SH-SY5Y (cell line): ENCODE results near the gene DMBX1.

ENCODE experiments used
- GATA2 ChIP-seq: IDR thresholded peaks from 2 replicates; pipeline ENCODE4 v1.6.1; 2011; ENCODE audit warnings: mild to moderate bottlenecking, low read depth, low read length
- GATA3 ChIP-seq: IDR thresholded peaks from 2 replicates; pipeline ENCODE4 v1.6.1; 2011; ENCODE audit warnings: low read depth, mild to moderate bottlenecking, low read length, moderate library complexity

DNA sequence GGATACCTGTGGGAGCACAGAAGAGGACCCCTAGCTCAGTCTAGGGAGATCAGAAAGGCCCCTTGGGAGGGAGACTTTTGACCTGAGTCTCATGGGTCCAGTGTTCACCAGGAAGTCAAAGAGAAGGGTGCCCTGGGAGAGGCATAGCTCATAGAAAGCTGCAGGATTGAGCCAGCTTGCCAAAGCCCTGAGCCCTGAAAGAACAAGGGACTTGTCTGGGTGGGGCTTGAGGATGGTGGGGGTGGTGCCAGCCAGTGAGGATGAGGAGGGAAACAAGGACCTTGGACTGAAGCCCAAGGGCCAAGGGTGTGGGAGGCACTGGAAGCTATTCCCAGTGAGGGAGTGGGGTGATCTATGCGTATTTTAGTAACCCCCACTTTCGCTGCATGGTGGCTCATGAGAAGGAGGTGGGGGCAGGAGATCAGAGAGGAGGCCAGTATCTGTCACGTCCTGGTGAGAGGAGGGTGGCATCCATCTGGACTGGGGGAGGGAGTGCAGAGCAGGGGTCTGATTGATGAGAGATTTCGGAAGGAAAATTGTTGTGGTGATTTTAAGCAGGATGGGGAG, 28.4 kb downstream of the DMBX1 start:
- TF ChIP-seq GATA3 (no peak), GATA2 (no peak)
